IMR-90 (cell line): ENCODE results near the gene ZNF862.

ENCODE experiments used
- CEBPB ChIP-seq: IDR thresholded peaks from 2 replicates; pipeline ENCODE4 v1.6.1; 2012; ENCODE audit warnings: low read depth, low read length, improper control_type of control experiment
- CHD1 ChIP-seq: IDR thresholded peaks from 2 replicates; pipeline ENCODE4 v1.6.1; 2012; ENCODE audit warnings: low read depth, low read length, improper control_type of control experiment
- CTCF ChIP-seq: conservative IDR thresholded peaks from 2 replicates; pipeline ENCODE4 v1.5.1; 2012; ENCODE audit warnings: mild to moderate bottlenecking, low read depth, low read length, improper control_type of control experiment
- ELK1 ChIP-seq: fragments of 150-350 bp; IDR thresholded peaks from 2 replicates; pipeline ENCODE4 v1.6.1; 2016; ENCODE audit warnings: low read depth, mild to moderate bottlenecking, low read length, moderate library complexity, borderline replicate concordance
- FOS ChIP-seq: fragments of 150-350 bp; IDR thresholded peaks from 2 replicates; pipeline ENCODE4 v1.6.1; 2016; ENCODE audit warnings: low read depth, low read length
- MAFK ChIP-seq: IDR thresholded peaks from 2 replicates; pipeline ENCODE4 v1.6.1; 2012; ENCODE audit warnings: low read depth, low read length, improper control_type of control experiment
- POLR2A ChIP-seq: IDR thresholded peaks from 2 replicates; pipeline ENCODE4 v1.6.1; 2012; ENCODE audit warnings: mild to moderate bottlenecking, low read depth, low read length
- RAD21 ChIP-seq: IDR thresholded peaks from 2 replicates; pipeline ENCODE4 v1.6.1; 2012; ENCODE audit warnings: low read length, improper control_type of control experiment
- RFX5 ChIP-seq: IDR thresholded peaks from 2 replicates; pipeline ENCODE4 v1.8.0; 2012; ENCODE audit warnings: low read depth, mild to moderate bottlenecking, low read length, moderate library complexity
- SMC3 ChIP-seq: fragments of 150-350 bp; IDR thresholded peaks from 2 replicates; pipeline ENCODE4 v1.6.1; 2016; ENCODE audit warnings: low read depth, mild to moderate bottlenecking, antibody characterized with exemption, low read length, moderate library complexity
- USF2 ChIP-seq: fragments of 150-350 bp; IDR thresholded peaks from 2 replicates; pipeline ENCODE4 v1.6.1; 2017; ENCODE audit warnings: mild to moderate bottlenecking, antibody characterized with exemption, low read length, low read depth

- TF ChIP-seq CTCF (no peak), RAD21 (no peak), POLR2A (no peak), RFX5 (no peak), SMC3 (no peak), CEBPB (no peak), USF2 (no peak), FOS (no peak), CHD1 (no peak), MAFK (no peak), ELK1 (no peak)
Measured at GRCh38 chr7:149875396-149875795, 37.2 kb downstream of the ZNF862 start.
